Epithelial cell of esophagus (primary cell): ENCODE results near the gene FOXO4.

Experiments used
- DNase-seq: peaks from one replicate; pipeline ENCODE4 v3.0.0; 2010; ENCODE audit warnings: low read depth
- H3K4me3 ChIP-seq: 2 replicates; pipeline ENCODE4 v1.5.1; 2011; ENCODE audit warnings: mild to moderate bottlenecking, low read length, control low read depth
- CTCF ChIP-seq: IDR thresholded peaks from 2 replicates; pipeline ENCODE4 v1.5.1; 2011; ENCODE audit warnings: low read depth, mild to moderate bottlenecking, low read length, control low read depth, inconsistent platforms; ENCODE audit not compliant: insufficient read depth; ENCODE audit errors: missing control alignments

The FOXO4 gene

GRCh38 chrX:71067089-71067488, 28.6 kb upstream of the FOXO4 start:
- TF ChIP-seq CTCF, result no peak
- peak overlapping the region; percentile 71 for H3K4me3 ChIP-seq
- no peak for DNase-seq

GRCh38 chrX:71067712-71068043, 28.0 kb upstream of the FOXO4 start:
- DNase-seq, result no peak
- peak overlapping the region; percentile 71 for H3K4me3 ChIP-seq
- TF ChIP-seq CTCF, result no peak

- DNase-seq, result peak; percentile 94
- no peak for TF ChIP-seq CTCF
- peak within 1 kb of the TSS; percentile 71 for H3K4me3 ChIP-seq
Observed at GRCh38 chrX:71068044-71068918, 27.4 kb upstream of the FOXO4 start, which contains the start of gene SNX12. TSS of gene SNX12 (minus strand) at chrX:71068334. CDS start at chrX:71068306, 28 bp downstream.

- DNase-seq, result no peak
- H3K4me3 ChIP-seq, result no peak overlapping the region
- TF ChIP-seq CTCF, result no peak
Observed at GRCh38 chrX:71070531-71070930, 25.1 kb upstream of the FOXO4 start.

GRCh38 chrX:71081330-71082123, 14.1 kb upstream of the FOXO4 start:
- DNase-seq, result peak; percentile 64
- H3K4me3 ChIP-seq, result no peak overlapping the region
- TF ChIP-seq CTCF, result no peak

- no peak for TF ChIP-seq CTCF
- H3K4me3 ChIP-seq, result no peak overlapping the region
- no peak for DNase-seq
Observed at GRCh38 chrX:71082124-71082647, 13.5 kb upstream of the FOXO4 start.
